K562 (cell line): Measurements from ENCODE around the gene AFF3. TPM values are rescaled to one million over a fixed set of nuclear protein-coding genes. Genes with fewer than 3 reads are reported as not detected.

ENCODE experiments used
- CBFA2T2 ChIP-seq: fragments of 450-650 bp; conservative IDR thresholded peaks from 2 replicates; pipeline ENCODE4 v1.6.1; 2017; ENCODE audit warnings: mild to moderate bottlenecking
- CTBP1 ChIP-seq: fragments of 450-650 bp; IDR thresholded peaks from 2 replicates; pipeline ENCODE4 v1.6.1; 2016; ENCODE audit warnings: borderline replicate concordance
- CXXC5 ChIP-seq: fragments of 250-450 bp; sonication (Bioruptor Pico); IDR thresholded peaks from 2 replicates; pipeline ENCODE4 v1.8.0; 2022; ENCODE audit warnings: inconsistent platforms, mild to moderate bottlenecking, moderate library complexity
- E2F5 ChIP-seq: sonication (generic); formaldehyde crosslinking; IDR thresholded peaks from 2 replicates; pipeline ENCODE4 v1.8.0; 2022; ENCODE audit warnings: mild to moderate bottlenecking, missing genetic modification reagents
- HMGN3 ChIP-seq: IDR thresholded peaks from 2 replicates; pipeline ENCODE4 v1.6.1; 2011; ENCODE audit warnings: borderline replicate concordance, low read depth, mild to moderate bottlenecking, mixed read lengths, low read length; ENCODE audit not compliant: insufficient read length; ENCODE audit errors: extremely low read depth
- KHSRP ChIP-seq: fragments of 450-650 bp; IDR thresholded peaks from 2 replicates; pipeline ENCODE4 v1.6.1; 2017
- L3MBTL2 ChIP-seq: fragments of 450-650 bp; IDR thresholded peaks from 2 replicates; pipeline ENCODE4 v1.6.1; 2016; ENCODE audit warnings: mild to moderate bottlenecking, moderate library complexity
- MEF2A ChIP-seq: IDR thresholded peaks from 2 replicates; pipeline ENCODE4 v1.6.1; 2011; ENCODE audit warnings: low read depth, mild to moderate bottlenecking, low read length, moderate library complexity; ENCODE audit not compliant: control insufficient read depth
- MEF2D ChIP-seq: conservative IDR thresholded peaks from 2 replicates; pipeline ENCODE4 v1.6.1; 2016; ENCODE audit warnings: low read depth, missing genetic modification characterization, missing compliant biosample characterization
- NFRKB ChIP-seq: fragments of 450-650 bp; IDR thresholded peaks from 2 replicates; pipeline ENCODE4 v1.6.1; 2016; ENCODE audit warnings: low read depth
- RREB1 ChIP-seq: fragments of 250-450 bp; sonication (Bioruptor Pico); IDR thresholded peaks from 2 replicates; pipeline ENCODE4 v1.4.0; 2020
- SMARCC2 ChIP-seq: fragments of 450-650 bp; IDR thresholded peaks from 2 replicates; pipeline ENCODE4 v1.6.1; 2017; ENCODE audit warnings: antibody characterized with exemption, moderate library complexity, mild to moderate bottlenecking, low read depth
- TEAD1 ChIP-seq, 2 experiments: fragments of 450-650 bp in 1 of 2; sonication (generic) in 1 of 2; formaldehyde crosslinking; IDR thresholded peaks; 2 replicates each; pipeline versions ENCODE4 v1.4.0 to v1.8.0; 2020 to 2022; ENCODE audit warnings: mild to moderate bottlenecking in 2 of 2, missing genetic modification reagents in 1 of 2
- ZBTB17 ChIP-seq: fragments of 450-650 bp; formaldehyde crosslinking; IDR thresholded peaks from 2 replicates; pipeline ENCODE4 v1.4.0; 2020; ENCODE audit warnings: mild to moderate bottlenecking
- ZBTB5 ChIP-seq: fragments of 450-650 bp; IDR thresholded peaks from 2 replicates; pipeline ENCODE4 v1.6.1; 2017; ENCODE audit warnings: antibody characterized with exemption
- ZBTB9 ChIP-seq: fragments of 450-650 bp; formaldehyde crosslinking; IDR thresholded peaks from 2 replicates; pipeline ENCODE4 v1.4.0; 2020; ENCODE audit warnings: mild to moderate bottlenecking, moderate library complexity
- ZFP36 ChIP-seq: fragments of 150-350 bp; IDR thresholded peaks from 2 replicates; pipeline ENCODE4 v1.6.1; 2018; ENCODE audit warnings: low read length, low read depth; ENCODE audit not compliant: partially characterized antibody
- polyA plus RNA-seq, 8 experiments: library from polyadenylated mRNA; depleted of rRNA in 4 of 8; stranded (reverse) in 5 of 8; unstranded in 3 of 8; fragments of >200 nt; fragmentation: Nextera tagmentation in 2 of 8; fragmentation: Illumina TruSeq in 1 of 8; extraction: Ambion mirVana in 2 of 8; extraction: Trizol in 1 of 8; gene quantifications; 2 replicates each; pipeline versions ENCODE4 v1.2.1 to v1.2.3, GENCODE V29; 2011 to 2014; ENCODE audit warnings: inconsistent platforms in 1 of 8, missing spikeins in 1 of 8
- total RNA-seq, 7 experiments: library from RNA; depleted of rRNA in 6 of 7; stranded (reverse); fragments of >200 nt in 6 of 7; fragmentation: Illumina TruSeq in 2 of 7; extraction: Trizol in 2 of 7; gene quantifications; 2 replicates each; pipeline versions ENCODE4 v1.2.1 to v1.2.3, GENCODE V29; 2011 to 2021; ENCODE audit warnings: low replicate concordance in 1 of 7

Gene AFF3
- total and polyA plus RNA-seq, 9 of the 15 experiments (the other 6 are each of a cell fraction or from before 2014, with no cell fraction given): 0.02 to 0.11 TPM; not detected in 7

- TF ChIP-seq E2F5 (CRISPR knock-in tag): no peak
- TF ChIP-seq RREB1 (CRISPR knock-in tag): no peak
- no peak for TF ChIP-seq ZFP36
- peak; percentile 53; the same call in 1 of the 2 replicates for TF ChIP-seq MEF2D (tag)
- peak; percentile 69 for TF ChIP-seq L3MBTL2
- TF ChIP-seq CXXC5 (CRISPR knock-in tag): peak; percentile 71
- TF ChIP-seq MEF2A: no peak
- TF ChIP-seq SMARCC2: 0 out of 2 replicates have a peak, but pooled peaks have one; percentile 29
- TF ChIP-seq ZBTB9: 0 out of 2 replicates have a peak, but pooled peaks have one; percentile 40
- TF ChIP-seq NFRKB: peak; percentile 62; the same call in 1 of the 2 replicates
- TF ChIP-seq ZBTB17 (CRISPR knock-in tag): 0 out of 2 replicates have a peak, but pooled peaks have one; percentile 40
- peak; percentile 74; the same call in 1 of the 2 replicates for TF ChIP-seq CTBP1
- no peak for TF ChIP-seq KHSRP
- peak; percentile 86 for TF ChIP-seq CBFA2T2
- TF ChIP-seq ZBTB5: no peak
- no peak for TF ChIP-seq HMGN3
- peak; percentile 81 to 91 for TF ChIP-seq TEAD1 (CRISPR knock-in tag; IDR thresholded peaks at IDR 0.05)
Measured at GRCh38 chr2:99609851-99610381, 532.5 kb downstream of the AFF3 start (continued).
